Measurements from ENCODE around the gene ATP1B1.

ATP1B1 gene

DNA sequence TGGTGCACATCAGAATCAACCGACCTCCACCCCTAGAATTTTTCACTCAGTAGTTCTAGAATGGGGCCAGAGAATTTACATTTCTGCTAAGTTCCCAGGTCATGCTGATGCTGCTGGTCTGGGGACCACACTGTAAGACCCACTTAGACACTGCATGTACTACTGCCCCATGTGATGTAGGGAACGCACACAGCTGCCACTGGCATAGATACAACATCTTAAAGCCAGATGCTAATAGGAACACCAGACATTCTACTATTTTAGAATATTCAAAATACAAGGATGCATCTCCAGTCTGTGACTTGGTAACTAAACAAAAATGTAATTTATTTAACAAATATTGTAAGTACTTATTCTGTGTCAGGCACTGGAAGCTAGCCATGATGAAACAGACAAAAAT lies 14.1 kb upstream of the ATP1B1 start:
- no peak overlapping the region for H3K4me3 ChIP-seq (ENCODE audit: low read depth, low read length)
- no peak for DNase-seq (ENCODE audit: low read depth)
- TF ChIP-seq, protein P1, sequence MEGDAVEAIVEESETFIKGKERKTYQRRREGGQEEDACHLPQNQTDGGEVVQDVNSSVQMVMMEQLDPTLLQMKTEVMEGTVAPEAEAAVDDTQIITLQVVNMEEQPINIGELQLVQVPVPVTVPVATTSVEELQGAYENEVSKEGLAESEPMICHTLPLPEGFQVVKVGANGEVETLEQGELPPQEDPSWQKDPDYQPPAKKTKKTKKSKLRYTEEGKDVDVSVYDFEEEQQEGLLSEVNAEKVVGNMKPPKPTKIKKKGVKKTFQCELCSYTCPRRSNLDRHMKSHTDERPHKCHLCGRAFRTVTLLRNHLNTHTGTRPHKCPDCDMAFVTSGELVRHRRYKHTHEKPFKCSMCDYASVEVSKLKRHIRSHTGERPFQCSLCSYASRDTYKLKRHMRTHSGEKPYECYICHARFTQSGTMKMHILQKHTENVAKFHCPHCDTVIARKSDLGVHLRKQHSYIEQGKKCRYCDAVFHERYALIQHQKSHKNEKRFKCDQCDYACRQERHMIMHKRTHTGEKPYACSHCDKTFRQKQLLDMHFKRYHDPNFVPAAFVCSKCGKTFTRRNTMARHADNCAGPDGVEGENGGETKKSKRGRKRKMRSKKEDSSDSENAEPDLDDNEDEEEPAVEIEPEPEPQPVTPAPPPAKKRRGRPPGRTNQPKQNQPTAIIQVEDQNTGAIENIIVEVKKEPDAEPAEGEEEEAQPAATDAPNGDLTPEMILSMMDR (IDR thresholded peaks at IDR 0.05; ENCODE audit: insufficient read depth, low read depth, low read length, missing control alignments) = no peak

DNA sequence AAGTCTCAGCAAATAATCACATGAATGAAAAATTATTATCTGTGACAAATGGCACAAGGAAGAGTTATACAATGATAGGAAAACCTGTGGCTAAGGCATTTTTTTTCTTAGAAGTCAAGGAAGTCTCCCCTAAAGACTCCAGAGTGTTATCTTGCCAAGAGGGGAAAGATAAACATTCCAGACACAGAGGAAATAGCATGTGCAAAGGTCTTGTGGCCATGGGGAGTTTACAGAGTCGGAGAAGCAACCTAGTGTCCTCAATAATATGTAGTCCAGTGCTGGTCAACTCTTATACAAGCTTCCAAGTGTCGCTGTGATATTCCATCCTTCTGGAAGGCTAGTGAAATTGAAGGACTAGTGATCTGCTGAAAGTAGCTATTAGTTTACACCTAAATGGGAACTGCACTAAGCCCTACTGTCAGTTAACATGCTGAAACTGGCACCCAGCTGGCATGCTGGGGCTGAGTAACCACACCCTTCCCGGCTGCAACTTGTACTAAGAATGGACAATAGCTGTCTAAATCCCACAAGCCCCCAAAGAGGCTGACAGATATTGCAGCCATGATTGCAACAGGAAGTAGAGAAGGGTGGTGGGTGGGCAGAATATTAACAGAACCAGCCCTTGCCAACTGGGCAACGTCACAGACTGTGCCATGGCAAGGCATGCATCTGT lies 11.5 kb upstream of the ATP1B1 start:
- no peak for DNase-seq (ENCODE audit: low read depth)
- TF ChIP-seq, protein P1 (IDR thresholded peaks at IDR 0.05; ENCODE audit: insufficient read depth, low read depth, low read length, missing control alignments) = no peak
- no peak overlapping the region for H3K4me3 ChIP-seq (ENCODE audit: low read depth, low read length)

DNA sequence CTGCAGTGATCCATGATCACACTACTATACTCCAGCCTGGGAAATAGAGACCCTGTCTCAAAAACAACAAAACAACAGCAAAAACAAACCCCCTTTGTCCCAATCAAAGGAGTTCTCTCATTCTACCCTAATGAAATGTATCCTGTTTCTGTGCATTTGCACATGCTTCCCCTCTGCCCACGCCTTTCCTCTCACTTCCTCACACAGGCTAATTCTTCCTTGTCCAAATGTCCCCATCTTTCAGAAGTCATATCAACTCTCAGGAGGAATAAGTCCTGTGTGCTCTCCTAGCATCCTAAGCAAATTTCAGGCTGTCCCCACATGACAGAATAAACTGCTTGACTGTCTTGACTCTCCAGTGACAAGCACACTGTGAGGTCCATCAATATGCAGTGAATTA lies 8.1 kb upstream of the ATP1B1 start:
- TF ChIP-seq, protein P1 (IDR thresholded peaks at IDR 0.05; ENCODE audit: insufficient read depth, low read depth, low read length, missing control alignments) = no peak
- no peak for DNase-seq (ENCODE audit: low read depth)
- no peak overlapping the region for H3K4me3 ChIP-seq (ENCODE audit: low read depth, low read length)

DNA sequence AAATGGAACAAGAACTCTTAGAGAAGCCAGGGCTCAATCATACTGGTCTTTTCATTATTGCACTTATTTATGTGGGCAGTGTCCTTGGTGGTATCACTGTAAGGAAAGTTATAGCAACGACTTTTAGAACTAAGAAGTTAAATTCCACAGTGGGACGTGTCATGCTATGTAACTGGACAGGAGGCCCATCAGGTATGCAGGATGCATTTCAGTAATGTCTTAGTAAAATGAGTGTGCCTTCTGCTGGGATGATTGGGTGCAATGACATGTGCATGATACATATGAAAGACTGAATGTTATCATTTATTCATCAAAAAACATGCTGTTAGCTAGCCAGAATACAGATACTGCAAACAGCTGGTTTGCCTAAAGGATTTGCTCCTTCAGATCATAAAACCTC lies 6.9 kb upstream of the ATP1B1 start:
- TF ChIP-seq, protein P1 (IDR thresholded peaks at IDR 0.05; ENCODE audit: insufficient read depth, low read depth, low read length, missing control alignments) = no peak
- no peak for DNase-seq (ENCODE audit: low read depth)
- no peak overlapping the region for H3K4me3 ChIP-seq (ENCODE audit: low read depth, low read length)

DNA sequence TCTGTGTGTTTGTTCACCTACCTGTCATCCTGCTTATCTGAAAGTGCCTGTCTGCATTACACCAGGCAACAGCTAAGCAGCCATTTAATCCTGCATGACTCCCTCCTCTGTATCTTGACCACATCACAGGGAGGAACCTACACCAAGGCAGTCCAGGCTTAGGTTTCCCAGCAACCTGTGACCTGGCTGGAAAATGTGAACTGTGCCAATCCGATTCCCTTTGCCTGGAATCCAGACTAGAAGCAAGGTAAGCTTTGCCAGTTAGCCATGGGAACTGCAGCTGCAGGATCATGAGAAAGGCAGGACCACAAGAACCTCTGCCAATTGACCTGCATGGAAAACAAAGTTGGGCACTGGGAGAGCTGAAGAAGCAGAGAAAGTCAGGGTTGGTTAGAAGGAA lies 6.3 kb upstream of the ATP1B1 start:
- TF ChIP-seq, protein P1 (IDR thresholded peaks at IDR 0.05; ENCODE audit: insufficient read depth, low read depth, low read length, missing control alignments) = no peak
- no peak overlapping the region for H3K4me3 ChIP-seq (ENCODE audit: low read depth, low read length)
- DNase-seq (ENCODE audit: low read depth) = no peak

DNA sequence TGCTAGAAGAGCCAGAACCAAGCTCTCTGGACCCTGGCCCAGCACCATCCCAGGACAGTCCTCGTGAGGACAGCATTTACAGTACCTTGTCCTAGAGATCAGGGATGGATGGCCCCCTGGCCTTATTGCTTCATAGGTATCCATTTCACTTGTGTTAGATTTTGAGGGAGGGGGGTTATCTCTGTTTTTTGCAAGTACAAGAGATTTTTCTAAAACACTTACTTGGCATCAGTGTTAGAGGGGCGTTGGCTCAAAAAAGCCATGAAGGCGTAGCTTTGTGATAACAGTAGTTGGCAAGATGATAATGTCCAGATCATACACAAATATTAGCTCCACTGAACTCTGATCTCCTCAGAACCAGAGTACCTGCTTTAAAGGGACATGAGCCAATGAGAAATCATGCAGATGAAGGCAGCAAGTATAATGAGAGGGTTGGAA lies 5.8 kb upstream of the ATP1B1 start:
- H3K4me3 ChIP-seq (ENCODE audit: low read depth, low read length) = no peak overlapping the region
- DNase-seq (ENCODE audit: low read depth) = no peak
- TF ChIP-seq, protein P1 (IDR thresholded peaks at IDR 0.05; ENCODE audit: insufficient read depth, low read depth, low read length, missing control alignments) = no peak

- TF ChIP-seq, protein P1 (IDR thresholded peaks at IDR 0.05; ENCODE audit: insufficient read depth, low read depth, low read length, missing control alignments) = no peak
- no peak overlapping the region for H3K4me3 ChIP-seq (ENCODE audit: low read depth, low read length)
- DNase-seq (ENCODE audit: low read depth) = no peak
Observed at GRCh38 chr1:169102567-169102966, 3.9 kb upstream of the ATP1B1 start.
